H1 (cell line): ENCODE results near the gene ZFAND2B. TPM values are rescaled to one million over a fixed set of nuclear protein-coding genes. Genes with fewer than 3 reads are reported as not detected.

ENCODE experiments used
- CTCF ChIA-PET: fragments of 300-600 bp; sonication (Branson Sonifier 250); formaldehyde crosslinking; loops from one replicate; lab custom pipeline; 2021; ENCODE audit not compliant: partially characterized antibody; lab: Charles Lee
- POLR2A ChIA-PET: fragments of 300-600 bp; sonication (Branson Sonifier 250); formaldehyde crosslinking; loops from one replicate; lab custom pipeline; 2021; ENCODE audit warnings: inconsistent platforms; ENCODE audit not compliant: partially characterized antibody; lab: Charles Lee
- DNase-seq, 2 experiments: peaks; one replicate each; pipeline versions ENCODE4 v3.0.0 to v3.0.0-alpha.2; 2010 to 2022; ENCODE audit warnings: low spot score in 2 of 2, low read depth in 1 of 2, mixed read lengths in 1 of 2
- FAIRE-seq: peaks from 2 replicates; lab custom pipeline; 2011; peaks lifted over from hg19 to GRCh38; lab: Jason Lieb, UNC
- H2AFZ ChIP-seq: 2 replicates; pipeline ENCODE4 v1.8.1; 2012; ENCODE audit warnings: low read length, inconsistent platforms
- H2AK5ac ChIP-seq: 2 replicates; pipeline ENCODE4 v1.6.1; 2013; ENCODE audit warnings: low read depth, low read length
- H2BK120ac ChIP-seq: replicated peaks from 2 replicates; pipeline ENCODE3; 2013; ENCODE audit warnings: low read depth, low read length, inconsistent platforms
- H2BK12ac ChIP-seq: 2 replicates; pipeline ENCODE4 v1.6.1; 2013; ENCODE audit warnings: low read depth, low read length
- H2BK15ac ChIP-seq: 2 replicates; pipeline ENCODE4 v1.6.1; 2013; ENCODE audit warnings: low read length
- H2BK20ac ChIP-seq: 2 replicates; pipeline ENCODE4 v1.6.1; 2013; ENCODE audit warnings: low read length
- H2BK5ac ChIP-seq: 2 replicates; pipeline ENCODE4 v1.6.1; 2013; ENCODE audit warnings: low read depth, low read length
- H3K14ac ChIP-seq: 2 replicates; pipeline ENCODE4 v1.6.1; 2013; ENCODE audit warnings: inconsistent platforms; ENCODE audit not compliant: insufficient read length
- H3K18ac ChIP-seq: 2 replicates; pipeline ENCODE4 v1.6.1; 2013; ENCODE audit warnings: low read length; ENCODE audit errors: extremely low read depth
- H3K23ac ChIP-seq: 2 replicates; pipeline ENCODE4 v1.6.1; 2013; ENCODE audit warnings: inconsistent platforms; ENCODE audit not compliant: insufficient read length
- H3K23me2 ChIP-seq: 2 replicates; pipeline ENCODE4 v1.6.1; 2013; ENCODE audit warnings: low read depth, low read length
- H3K27ac ChIP-seq: 2 replicates; pipeline ENCODE4 v1.6.1; 2011; ENCODE audit warnings: low read depth, low read length, inconsistent platforms
- H3K27me3 ChIP-seq, 4 experiments: replicated peaks in 1 of 4; 1 replicate in 1 of 4; 2 replicates in 3 of 4; pipeline versions ENCODE4 v1.6.1 to v1.8.1; 2011 to 2013; ENCODE audit warnings: low read length in 3 of 4, mild to moderate bottlenecking in 3 of 4, inconsistent platforms in 2 of 4, mixed read lengths in 2 of 4, moderate library complexity in 1 of 4; ENCODE audit not compliant: control insufficient read depth in 3 of 4, insufficient read depth in 3 of 4; ENCODE audit errors: extremely low read depth in 1 of 4
- H3K36me3 ChIP-seq, 4 experiments: 2 replicates each; pipeline versions ENCODE4 v1.6.1 to v1.8.1; 2011 to 2013; ENCODE audit warnings: mild to moderate bottlenecking in 4 of 4, low read length in 3 of 4, moderate library complexity in 2 of 4, control low read depth in 1 of 4, inconsistent platforms in 1 of 4; ENCODE audit not compliant: insufficient read depth in 4 of 4, control insufficient read depth in 2 of 4
- H3K4ac ChIP-seq: replicated peaks from 2 replicates; pipeline ENCODE3; 2013; ENCODE audit warnings: low read length, low read depth, mixed read lengths, inconsistent platforms; ENCODE audit not compliant: insufficient read length
- H3K4me1 ChIP-seq, 4 experiments: replicated peaks in 1 of 4; 1 replicate in 1 of 4; 2 replicates in 3 of 4; pipeline versions ENCODE4 v1.6.1 to v1.8.1; 2011 to 2013; ENCODE audit warnings: low read length in 3 of 4, inconsistent platforms in 2 of 4, mixed read lengths in 1 of 4; ENCODE audit not compliant: insufficient read depth in 4 of 4, control insufficient read depth in 3 of 4
- H3K4me2 ChIP-seq, 2 experiments: 2 replicates each; pipeline versions ENCODE4 v1.6.1 to v1.8.1; 2011 to 2013; ENCODE audit warnings: low read depth in 2 of 2, low read length in 2 of 2, control low read depth in 1 of 2, inconsistent platforms in 1 of 2, mild to moderate bottlenecking in 1 of 2; ENCODE audit not compliant: insufficient read depth in 1 of 2
- H3K4me3 ChIP-seq, 4 experiments: fragments of 200-600, 300-600 bp in 1 of 4; sonication (generic), shearing (Covaris generic), sonication (Bioruptor Twin) in 1 of 4; 2 replicates each; pipeline versions ENCODE4 v1.5.1 to v1.8.1; 2011 to 2016; ENCODE audit warnings: low read length in 4 of 4, low read depth in 3 of 4, control low read depth in 2 of 4, inconsistent platforms in 2 of 4, mild to moderate bottlenecking in 2 of 4, mixed read lengths in 1 of 4, moderate library complexity in 1 of 4; ENCODE audit not compliant: insufficient read depth in 2 of 4; ENCODE audit errors: extremely low read depth in 1 of 4
- H3K56ac ChIP-seq: replicated peaks from 2 replicates; pipeline ENCODE3; 2013; ENCODE audit warnings: low read depth, mild to moderate bottlenecking, mixed read lengths, low read length, inconsistent platforms; ENCODE audit not compliant: insufficient read length
- H3K79me1 ChIP-seq: 2 replicates; pipeline ENCODE4 v1.6.1; 2013; ENCODE audit warnings: low read depth, low read length, control low read depth
- H3K79me2 ChIP-seq, 2 experiments: 2 replicates each; pipeline versions ENCODE4 v1.6.1 to v1.8.1; 2012 to 2013; ENCODE audit warnings: low read length in 2 of 2, mild to moderate bottlenecking in 2 of 2, inconsistent platforms in 1 of 2; ENCODE audit not compliant: insufficient read depth in 2 of 2, control insufficient read depth in 1 of 2
- H3K9ac ChIP-seq, 4 experiments: replicated peaks in 1 of 4; 1 replicate in 1 of 4; 2 replicates in 3 of 4; pipeline versions ENCODE4 v1.6.1 to v1.8.1; 2011 to 2013; ENCODE audit warnings: low read depth in 3 of 4, low read length in 3 of 4, control low read depth in 2 of 4, mild to moderate bottlenecking in 2 of 4, moderate library complexity in 2 of 4, inconsistent platforms in 1 of 4; ENCODE audit errors: extremely low read depth in 1 of 4
- H3K9me3 ChIP-seq, 2 experiments: 2 replicates each; pipeline versions ENCODE4 v1.6.1 to v1.8.1; 2012 to 2013; ENCODE audit warnings: mild to moderate bottlenecking in 2 of 2, moderate library complexity in 2 of 2, control low read depth in 1 of 2, inconsistent platforms in 1 of 2, low read depth in 1 of 2, low read length in 1 of 2, mixed read lengths in 1 of 2; ENCODE audit not compliant: insufficient read depth in 2 of 2
- H4K20me1 ChIP-seq, 2 experiments: replicated peaks in 1 of 2; 2 replicates each; pipeline versions ENCODE3 to v1.8.1; 2011 to 2013; ENCODE audit warnings: inconsistent platforms in 2 of 2, low read length in 2 of 2, mild to moderate bottlenecking in 1 of 2; ENCODE audit not compliant: insufficient read depth in 2 of 2, control insufficient read depth in 1 of 2
- H4K5ac ChIP-seq: 2 replicates; pipeline ENCODE4 v1.6.1; 2013; ENCODE audit warnings: low read length, low read depth, mixed read lengths, inconsistent platforms; ENCODE audit not compliant: insufficient read length
- H4K8ac ChIP-seq: 2 replicates; pipeline ENCODE4 v1.8.0; 2013; ENCODE audit warnings: mild to moderate bottlenecking, moderate library complexity, low read length, inconsistent platforms; ENCODE audit not compliant: insufficient read depth; ENCODE audit errors: extremely low read depth
- H4K91ac ChIP-seq: replicated peaks from 2 replicates; pipeline ENCODE3; 2013; ENCODE audit warnings: low read length, mixed read lengths, inconsistent platforms; ENCODE audit not compliant: insufficient read length
- KDM1A ChIP-seq: fragments of 200-600, 300-600 bp; sonication (generic); IDR thresholded peaks from 2 replicates; pipeline ENCODE4 v1.7.1; 2016; ENCODE audit warnings: mild to moderate bottlenecking, low read length, borderline replicate concordance
- ZNF274 ChIP-seq: IDR thresholded peaks from 2 replicates; pipeline ENCODE4 v1.7.0; 2012; ENCODE audit warnings: low read length, borderline replicate concordance; ENCODE audit errors: extremely low read depth
- WGBS, 2 experiments: shearing (Covaris generic) in 1 of 2; methylation state at CpG; one replicate each; pipeline versions ENCODE4 v1.1.6 to v1.1.7; 2013 to 2015; ENCODE audit warnings: low lambda C conversion rate in 2 of 2, mixed read lengths in 2 of 2, inconsistent platforms in 1 of 2, low coverage in 1 of 2, missing lambda C conversion rate in 1 of 2; ENCODE audit not compliant: insufficient replicate concordance in 2 of 2, insufficient coverage in 1 of 2, insufficient read length in 1 of 2; ENCODE audit errors: extremely low coverage in 1 of 2, missing lambda C conversion rate in 1 of 2; 5-methylcytosine and 5-hydroxymethylcytosine counted together
- polyA plus RNA-seq, 7 experiments: library from polyadenylated mRNA; depleted of rRNA in 3 of 7; stranded (reverse) in 5 of 7; unstranded in 2 of 7; fragments of >200 nt in 5 of 7; fragments of 200-250 nt in 2 of 7; gene quantifications; 1 replicate in 5 of 7; 2 replicates in 1 of 7; 4 replicates in 1 of 7; pipeline versions ENCODE4 v1.2.1 to v1.2.3, GENCODE V29; 2011 to 2013; ENCODE audit warnings: missing spikeins in 2 of 7, mixed read lengths in 2 of 7
- total RNA-seq: library from RNA; stranded (reverse); fragmentation: NEBNext Ultra II Directional; extraction: Animal tissue kit (Norgen Biotek cat#: 25700); gene quantifications from 2 replicates; pipeline ENCODE4 v1.2.1, GENCODE V29; 2021

ZFAND2B gene
- total and polyA plus RNA-seq, 2 of the 8 experiments (the other 6 are each of a cell fraction or from before 2014, with no cell fraction given) = 16.0 to 17.9 TPM

- DNase-seq = no peak
- 29% methylated on average over 18 of the region's 18 CpGs; no CpG with 5 or more reads in 1 of the 2 experiments for WGBS, 2 experiments
- H3K14ac ChIP-seq = no peak overlapping the region
- H3K79me2 ChIP-seq = no peaks in the 10 kb centered on the region
- no peak overlapping the region for H2BK12ac ChIP-seq
- no peak overlapping the region for H4K91ac ChIP-seq
- peaks cover 0 to 2% (median 0%) of the 10 kb centered on the region in 4 experiments; a peak in 2 of 8 replicates for H3K36me3 ChIP-seq
- H3K4me2 ChIP-seq = peak overlapping the region; percentile 35 to 83
- no peak overlapping the region for H3K27ac ChIP-seq
- peaks cover 0 to 5% (median 2%) of the 10 kb centered on the region in 4 experiments; a peak in 3 of 7 replicates for H3K4me1 ChIP-seq
- CTCF ChIA-PET = interaction anchor here (0.6 to 12.5 kb wide), 44 partner anchors 8 to 1008 kb away, joined by 3 to 149 read pairs (median 4); partner anchors contain the start of genes ANKZF1, CFAP65, CNPPD1 and GLB1L
- no peak overlapping the region for H4K5ac ChIP-seq
- no peak overlapping the region for H2BK120ac ChIP-seq
- no peak overlapping the region for H3K9ac ChIP-seq
- H4K8ac ChIP-seq = no peak overlapping the region
- no peak overlapping the region for H3K23ac ChIP-seq
- H3K18ac ChIP-seq = no peak overlapping the region
- FAIRE-seq = no peak
- no peak overlapping the region for H2BK20ac ChIP-seq
- no peak overlapping the region for H2BK15ac ChIP-seq
- H3K79me1 ChIP-seq = no peaks in the 10 kb centered on the region
- peaks cover 2% of the 10 kb centered on the region; the same call in 1 of the 2 replicates for H3K23me2 ChIP-seq
- no peak overlapping the region for H3K56ac ChIP-seq
- H3K4ac ChIP-seq = no peak overlapping the region
- H4K20me1 ChIP-seq = peaks cover 2 to 5% of the 10 kb centered on the region in 2 experiments
- peak overlapping the region; percentile 32 to 83 (median 80) for H3K4me3 ChIP-seq
- no peaks in the 10 kb centered on the region; a peak in 2 of 7 replicates for H3K27me3 ChIP-seq
- H2AK5ac ChIP-seq = no peak overlapping the region
- TF ChIP-seq ZNF274 (no peak), KDM1A (peak; percentile 98)
- TF ChIP-seq, all 59 proteins: peak for 1
- POLR2A ChIA-PET = interaction anchor here (0.6 to 1.5 kb wide), 7 partner anchors 17 to 119 kb away, joined by 3 to 8 read pairs (median 3); partner anchors contain the start of genes ABCB6, CNPPD1, TUBA4A and TUBA4B
- Histone ChIP-seq H2BK5ac (no peak overlapping the region), H3K9me3 (no peaks in the 10 kb centered on the region), H2AFZ (no peak overlapping the region)
Observed at GRCh38 chr2:219159771-219160185, 46.8 kb upstream of the ZFAND2B start.
